HCT116 (cell line): ENCODE measurements around the gene SPATA33.

Source experiments
- CBX3 ChIP-seq: IDR thresholded peaks from 2 replicates; pipeline ENCODE4 v1.6.1; 2012; ENCODE audit warnings: low read depth
- CTCF ChIP-seq, 3 experiments: fragments of 200-600 bp in 1 of 3; sonication (generic) in 1 of 3; IDR thresholded peaks in 2 of 3; conservative IDR thresholded peaks in 1 of 3; 2 replicates each; pipeline ENCODE4 v1.5.1; 2012 to 2017; ENCODE audit warnings: low read depth in 2 of 3, low read length in 2 of 3, antibody characterized with exemption in 1 of 3, borderline replicate concordance in 1 of 3, control low read depth in 1 of 3, mild to moderate bottlenecking in 1 of 3, mixed read lengths in 1 of 3, mixed run types in 1 of 3, moderate library complexity in 1 of 3; ENCODE audit not compliant: insufficient read depth in 1 of 3
- EZH2 ChIP-seq: fragments of 200-600 bp; sonication (generic); IDR thresholded peaks from 2 replicates; pipeline ENCODE4 v1.6.1; 2017; ENCODE audit warnings: antibody characterized with exemption, mixed run types
- EZH2phosphoT487 ChIP-seq: fragments of 200-600 bp; IDR thresholded peaks from 2 replicates; pipeline ENCODE4 v1.6.1; 2018; ENCODE audit warnings: antibody characterized with exemption, borderline replicate concordance
- POLR2A ChIP-seq: IDR thresholded peaks from 2 replicates; pipeline ENCODE4 v1.7.0; 2011; ENCODE audit warnings: borderline replicate concordance; ENCODE audit not compliant: insufficient read depth, insufficient read length; ENCODE audit errors: extremely low read depth

GRCh38 chr16:89636663-89637062, 21.0 kb upstream of the SPATA33 start:
- TF ChIP-seq EZH2 (no peak), CTCF (IDR thresholded peaks at IDR 0.05 in 2 of 3, conservative IDR thresholded peaks at IDR 0.05 in 1 of 3; ENCODE audit: borderline replicate concordance in 1 of 3, insufficient read depth in 1 of 3, low read depth in 2 of 3, low read length in 2 of 3) (no peak), EZH2phosphoT487 (no peak), POLR2A (no peak), CBX3 (no peak)
